Neural cell (in vitro differentiated cells): ENCODE measurements around the gene GALP. TPM values are rescaled to one million over a fixed set of nuclear protein-coding genes. Genes with fewer than 3 reads are reported as not detected.

Experiments
- H2AFZ ChIP-seq: fragments of 200-600, 300-800 bp; sonication (generic), shearing (Covaris generic); 2 replicates; pipeline ENCODE4 v1.6.0; 2014; ENCODE audit warnings: low read depth, mild to moderate bottlenecking, antibody characterized with exemption, low read length, moderate library complexity
- H3F3A ChIP-seq: fragments of 200-600 bp; shearing (Covaris generic); 2 replicates; pipeline ENCODE4 v1.6.1; 2016; ENCODE audit warnings: mild to moderate bottlenecking, moderate library complexity, mixed read lengths, antibody characterized with exemption, low read length; ENCODE audit not compliant: insufficient read depth, poor library complexity, severe bottlenecking
- H3K27ac ChIP-seq: fragments of 200-600, 300-800 bp; sonication (generic), shearing (Covaris generic); 2 replicates; pipeline ENCODE4 v1.5.1; 2014; ENCODE audit warnings: mild to moderate bottlenecking, low read length, moderate library complexity
- H3K27me3 ChIP-seq: fragments of 300-800, 200-600 bp; sonication (generic), shearing (Covaris generic); 2 replicates; pipeline ENCODE4 v1.6.0; 2014; ENCODE audit warnings: mild to moderate bottlenecking, low read depth, low read length, moderate library complexity; ENCODE audit not compliant: insufficient read depth
- H3K36me3 ChIP-seq: fragments of 300-800, 200-600 bp; sonication (generic), shearing (Covaris generic); 2 replicates; pipeline ENCODE4 v1.5.1; 2014; ENCODE audit warnings: mild to moderate bottlenecking, antibody characterized with exemption, low read length, moderate library complexity; ENCODE audit not compliant: insufficient read depth
- H3K4me2 ChIP-seq: fragments of 300-800, 200-600 bp; sonication (generic), shearing (Covaris generic); 2 replicates; pipeline ENCODE4 v1.6.0; 2014; ENCODE audit warnings: mild to moderate bottlenecking, low read length
- H3K4me3 ChIP-seq: fragments of 300-800, 200-600 bp; sonication (generic), shearing (Covaris generic); 2 replicates; pipeline ENCODE4 v1.5.1; 2014; ENCODE audit warnings: mild to moderate bottlenecking, low read length, moderate library complexity
- H3K79me2 ChIP-seq: fragments of 200-600 bp; shearing (Covaris generic); replicated peaks from 2 replicates; pipeline ENCODE4 v1.6.0; 2014; ENCODE audit warnings: mild to moderate bottlenecking, low read length, moderate library complexity; ENCODE audit not compliant: insufficient read depth
- H3K9ac ChIP-seq: fragments of 300-800, 200-600 bp; sonication (generic), shearing (Covaris generic); 2 replicates; pipeline ENCODE4 v1.6.1; 2016; ENCODE audit warnings: mild to moderate bottlenecking, low read length, mixed read lengths
- H3K9me2 ChIP-seq: fragments of 200-600 bp; shearing (Covaris generic); 2 replicates; pipeline ENCODE4 v1.6.1; 2016; ENCODE audit warnings: mild to moderate bottlenecking, low read length, mixed read lengths; ENCODE audit not compliant: insufficient read depth
- H3K9me3 ChIP-seq: fragments of 200-600, 300-800 bp; sonication (generic), shearing (Covaris generic); 2 replicates; pipeline ENCODE4 v1.6.1; 2016; ENCODE audit warnings: mild to moderate bottlenecking, mixed run types, low read length, moderate library complexity, mixed read lengths
- H4K20me1 ChIP-seq: fragments of 200-600 bp; shearing (Covaris generic); 2 replicates; pipeline ENCODE4 v1.6.1; 2016; ENCODE audit warnings: mild to moderate bottlenecking, mixed run types; ENCODE audit not compliant: insufficient read depth
- CTCF ChIP-seq: fragments of 450-650 bp; IDR thresholded peaks from 2 replicates; pipeline ENCODE4 v1.5.1; 2014; ENCODE audit warnings: antibody characterized with exemption, mild to moderate bottlenecking, moderate library complexity; ENCODE audit not compliant: poor library complexity, severe bottlenecking
- EP300 ChIP-seq: fragments of 450-650 bp; conservative IDR thresholded peaks from 2 replicates; pipeline ENCODE4 v1.6.1; 2014; ENCODE audit warnings: antibody characterized with exemption, mild to moderate bottlenecking, moderate library complexity; ENCODE audit not compliant: poor library complexity, severe bottlenecking
- EZH2 ChIP-seq: fragments of 200-600, 300-800 bp; shearing (Covaris generic), sonication (generic); IDR thresholded peaks from 2 replicates; pipeline ENCODE4 v1.6.1; 2014; ENCODE audit warnings: antibody characterized with exemption, low read length, borderline replicate concordance, mild to moderate bottlenecking; ENCODE audit not compliant: insufficient read depth, poor library complexity, severe bottlenecking
- MXI1 ChIP-seq: fragments of 450-650 bp; conservative IDR thresholded peaks from 2 replicates; pipeline ENCODE4 v1.6.1; 2014; ENCODE audit warnings: antibody characterized with exemption, mild to moderate bottlenecking; ENCODE audit not compliant: poor library complexity, severe bottlenecking
- POLR2AphosphoS5 ChIP-seq: IDR thresholded peaks from 2 replicates; pipeline ENCODE4 v1.6.1; 2012
- RAD21 ChIP-seq: fragments of 450-650 bp; conservative IDR thresholded peaks from 2 replicates; pipeline ENCODE4 v1.6.1; 2014; ENCODE audit warnings: antibody characterized with exemption, mild to moderate bottlenecking, moderate library complexity
- REST ChIP-seq: IDR thresholded peaks from 2 replicates; pipeline ENCODE4 v1.6.1; 2012; ENCODE audit warnings: borderline replicate concordance
- SMC3 ChIP-seq: fragments of 450-650 bp; conservative IDR thresholded peaks from 2 replicates; pipeline ENCODE4 v1.6.1; 2014; ENCODE audit warnings: antibody characterized with exemption, mild to moderate bottlenecking, moderate library complexity; ENCODE audit not compliant: poor library complexity
- TAF1 ChIP-seq: IDR thresholded peaks from 2 replicates; pipeline ENCODE4 v1.6.1; 2012; ENCODE audit warnings: low read depth
- polyA plus RNA-seq: library from polyadenylated mRNA; depleted of rRNA; stranded (reverse); fragments of >200 nt; gene quantifications from 2 replicates; pipeline ENCODE4 v1.2.3, GENCODE V29; 2014

Gene GALP
- polyA plus RNA-seq, 1 donor from 2014 or later = not detected

- H4K20me1 ChIP-seq = no peaks in the 10 kb centered on the region
- no peaks in the 10 kb centered on the region for H3K27me3 ChIP-seq
- no peak overlapping the region for H3K9ac ChIP-seq
- H3F3A ChIP-seq = no peaks in the 10 kb centered on the region
- no peak overlapping the region for H2AFZ ChIP-seq
- H3K27ac ChIP-seq = no peak overlapping the region
- H3K9me2 ChIP-seq = no peaks in the 10 kb centered on the region
- TF ChIP-seq SMC3 (no peak), RAD21 (no peak)
- H3K4me2 ChIP-seq = no peak overlapping the region
- no peak overlapping the region for H3K4me3 ChIP-seq
- H3K79me2 ChIP-seq = no peaks in the 10 kb centered on the region
- no peaks in the 10 kb centered on the region for H3K36me3 ChIP-seq
- H3K9me3 ChIP-seq = no peaks in the 10 kb centered on the region
Measured at GRCh38 chr19:56163097-56163496, 12.7 kb upstream of the GALP start.

GRCh38 chr19:56167064-56167578 is 8.7 kb upstream of the GALP start:
- Histone ChIP-seq H3K27ac (no peak overlapping the region), H4K20me1 (no peaks in the 10 kb centered on the region), H3K9me3 (no peaks in the 10 kb centered on the region), H3K4me3 (no peak overlapping the region), H2AFZ (no peak overlapping the region), H3K79me2 (no peaks in the 10 kb centered on the region), H3K36me3 (no peaks in the 10 kb centered on the region), H3F3A (no peaks in the 10 kb centered on the region), H3K27me3 (no peaks in the 10 kb centered on the region), H3K9me2 (no peaks in the 10 kb centered on the region), H3K9ac (no peak overlapping the region), H3K4me2 (no peak overlapping the region)
- TF ChIP-seq RAD21 (no peak), POLR2AphosphoS5 (no peak), MXI1 (no peak), SMC3 (no peak), EP300 (no peak), CTCF (no peak), EZH2 (no peak), TAF1 (no peak), REST (no peak)

- Histone ChIP-seq H3K4me2 (no peak overlapping the region), H3K9me3 (no peaks in the 10 kb centered on the region), H3K36me3 (no peaks in the 10 kb centered on the region), H3K9ac (no peak overlapping the region), H3K27me3 (no peaks in the 10 kb centered on the region), H3F3A (no peaks in the 10 kb centered on the region), H4K20me1 (no peaks in the 10 kb centered on the region), H3K9me2 (no peaks in the 10 kb centered on the region), H3K27ac (no peak overlapping the region), H2AFZ (no peak overlapping the region), H3K79me2 (no peaks in the 10 kb centered on the region), H3K4me3 (no peak overlapping the region)
- no peak for TF ChIP-seq EZH2
- TF ChIP-seq POLR2AphosphoS5 = no peak
- TF ChIP-seq RAD21 = no peak
- TF ChIP-seq EP300 = no peak
- TF ChIP-seq MXI1 = no peak
- TF ChIP-seq REST = no peak
- no peak for TF ChIP-seq CTCF
- TF ChIP-seq SMC3 = no peak
- TF ChIP-seq TAF1 = no peak
Measured at GRCh38 chr19:56170261-56170660, 5.5 kb upstream of the GALP start.
